ENCODE data around the gene COL13A1. TPM values are rescaled to one million over a fixed set of nuclear protein-coding genes. Genes with fewer than 3 reads are reported as not detected.

Gene COL13A1
- total RNA-seq, 4 donors from 2014 or later = 0.19 to 6.9 (median 2.4) TPM

DNA sequence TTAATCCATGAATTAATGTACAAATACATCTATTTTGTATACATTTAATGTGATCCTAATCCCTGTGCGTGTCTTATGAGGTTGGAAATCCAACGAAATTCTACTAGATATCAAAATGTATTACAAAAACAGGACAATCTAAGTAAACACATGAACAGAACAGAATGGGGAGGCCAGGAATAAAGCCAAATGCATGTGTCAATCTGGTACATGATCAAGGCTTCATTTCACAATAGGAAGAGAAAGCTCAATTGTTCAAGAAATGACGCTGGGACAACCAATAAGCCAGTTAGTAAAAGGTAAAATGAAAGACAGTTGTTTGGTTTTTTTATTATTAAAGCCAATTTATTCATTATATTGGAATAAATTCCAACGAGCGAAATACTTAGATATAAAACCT is 83.0 kb downstream of the COL13A1 start:
- Histone ChIP-seq H3K27ac (no peak overlapping the region), H3K9me3 (no peaks in the 10 kb centered on the region), H3K36me3 (peaks cover 0 to 3% of the 10 kb centered on the region in 2 donors), H3K27me3 (no peaks in the 10 kb centered on the region), H3K4me3 (no peak overlapping the region), H3K4me1 (no peaks in the 10 kb centered on the region)
- intact Hi-C loops (cut with DNase I; ENCODE audit: low total_unique reads) = no loop called here
- TF ChIP-seq POLR2A (IDR thresholded peaks at IDR 0.05) = no peak
- TF ChIP-seq, protein P1, sequence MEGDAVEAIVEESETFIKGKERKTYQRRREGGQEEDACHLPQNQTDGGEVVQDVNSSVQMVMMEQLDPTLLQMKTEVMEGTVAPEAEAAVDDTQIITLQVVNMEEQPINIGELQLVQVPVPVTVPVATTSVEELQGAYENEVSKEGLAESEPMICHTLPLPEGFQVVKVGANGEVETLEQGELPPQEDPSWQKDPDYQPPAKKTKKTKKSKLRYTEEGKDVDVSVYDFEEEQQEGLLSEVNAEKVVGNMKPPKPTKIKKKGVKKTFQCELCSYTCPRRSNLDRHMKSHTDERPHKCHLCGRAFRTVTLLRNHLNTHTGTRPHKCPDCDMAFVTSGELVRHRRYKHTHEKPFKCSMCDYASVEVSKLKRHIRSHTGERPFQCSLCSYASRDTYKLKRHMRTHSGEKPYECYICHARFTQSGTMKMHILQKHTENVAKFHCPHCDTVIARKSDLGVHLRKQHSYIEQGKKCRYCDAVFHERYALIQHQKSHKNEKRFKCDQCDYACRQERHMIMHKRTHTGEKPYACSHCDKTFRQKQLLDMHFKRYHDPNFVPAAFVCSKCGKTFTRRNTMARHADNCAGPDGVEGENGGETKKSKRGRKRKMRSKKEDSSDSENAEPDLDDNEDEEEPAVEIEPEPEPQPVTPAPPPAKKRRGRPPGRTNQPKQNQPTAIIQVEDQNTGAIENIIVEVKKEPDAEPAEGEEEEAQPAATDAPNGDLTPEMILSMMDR (IDR thresholded peaks at IDR 0.05 in 4 of 5, conservative IDR thresholded peaks at IDR 0.05 in 1 of 5) = no peak
- in situ Hi-C loops (cut with MboI; ENCODE audit: low sequenced_read_pairs in 4 of 4) = no loop called here
- ATAC-seq = no peak
- DNase-seq = no peak

DNA sequence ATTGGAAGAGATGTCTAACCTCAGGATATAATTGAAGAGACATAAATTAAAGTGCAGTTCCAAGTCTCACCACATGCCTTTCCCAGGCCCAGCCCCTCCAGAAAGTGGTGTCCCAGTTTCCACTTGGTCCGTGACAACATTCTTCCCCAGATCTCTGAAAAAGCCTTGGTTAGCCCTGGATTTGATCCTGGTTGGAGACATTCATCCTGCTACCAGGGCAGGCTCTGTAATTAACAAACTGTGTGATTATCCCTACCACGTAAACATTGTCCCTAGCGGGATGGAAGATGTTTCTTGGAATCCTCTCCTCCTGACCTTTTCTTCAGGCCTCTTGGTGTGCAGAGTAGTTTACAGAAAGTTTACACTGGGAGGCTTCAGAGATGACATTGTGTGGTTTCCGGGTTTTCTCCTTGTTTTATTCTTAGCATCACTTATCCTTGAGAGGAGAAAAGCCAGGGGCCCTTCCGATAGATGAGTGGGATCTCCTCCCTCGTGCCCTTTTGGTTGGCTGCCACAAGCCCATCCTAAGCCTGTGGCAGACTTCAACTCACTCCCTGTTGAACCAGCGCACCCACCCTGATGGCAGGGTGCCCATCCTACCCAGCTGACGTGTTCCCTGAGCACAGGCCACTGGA is 83.8 kb downstream of the COL13A1 start:
- no peak for DNase-seq
- Histone ChIP-seq H3K27me3 (no peaks in the 10 kb centered on the region), H3K27ac (no peak overlapping the region), H3K36me3 (peaks cover 0 to 3% of the 10 kb centered on the region in 2 donors), H3K4me3 (no peak overlapping the region), H3K4me1 (no peaks in the 10 kb centered on the region), H3K9me3 (no peaks in the 10 kb centered on the region)
- TF ChIP-seq, protein P1 (IDR thresholded peaks at IDR 0.05 in 4 of 5, conservative IDR thresholded peaks at IDR 0.05 in 1 of 5) = peak in 2 of 5 experiments; percentile 33 to 43
- no peak for TF ChIP-seq POLR2A (IDR thresholded peaks at IDR 0.05)
- intact Hi-C loops (cut with DNase I; ENCODE audit: low total_unique reads) (no loop called here), in situ Hi-C loops (cut with MboI; ENCODE audit: low sequenced_read_pairs in 4 of 4) (no loop called here)
- no peak for ATAC-seq

DNA sequence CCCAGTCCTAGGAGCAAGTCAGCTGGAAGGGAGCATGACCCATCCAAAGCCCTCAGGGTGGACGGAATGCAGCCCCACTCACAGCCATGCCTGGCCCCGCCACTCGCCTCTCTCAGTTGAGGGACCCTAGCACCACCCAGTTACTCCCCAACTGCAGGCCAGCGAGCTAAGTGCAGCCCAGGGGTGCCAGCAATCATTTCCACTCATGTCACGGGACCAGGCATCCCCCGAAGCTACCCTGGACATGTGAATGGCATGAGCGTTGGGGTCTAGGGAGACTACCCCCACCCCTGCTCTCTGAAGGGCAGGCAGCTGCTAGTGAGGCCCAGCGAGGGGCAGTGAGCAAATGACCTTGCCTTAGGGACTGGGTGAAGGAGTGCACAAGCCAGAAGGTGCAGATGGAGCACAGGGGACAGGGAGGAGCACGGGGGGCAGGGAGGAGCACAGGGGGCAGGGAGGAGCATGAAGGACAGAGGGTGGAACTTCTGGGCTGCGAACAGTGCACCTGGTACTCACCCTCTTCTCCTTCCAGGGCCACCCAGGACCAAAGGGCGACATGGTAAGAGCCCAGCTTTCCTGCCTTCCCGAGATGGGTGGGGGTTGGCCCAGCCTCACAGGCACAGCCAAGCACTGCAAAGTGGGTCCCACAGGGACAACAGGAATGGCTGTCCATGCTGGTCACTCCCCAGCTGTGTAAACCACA is 87.3 kb downstream of the COL13A1 start:
- in situ Hi-C loops (cut with MboI; ENCODE audit: low sequenced_read_pairs in 4 of 4) (no loop called here), intact Hi-C loops (cut with DNase I; ENCODE audit: low total_unique reads) (no loop called here)
- no peak for DNase-seq

DNA sequence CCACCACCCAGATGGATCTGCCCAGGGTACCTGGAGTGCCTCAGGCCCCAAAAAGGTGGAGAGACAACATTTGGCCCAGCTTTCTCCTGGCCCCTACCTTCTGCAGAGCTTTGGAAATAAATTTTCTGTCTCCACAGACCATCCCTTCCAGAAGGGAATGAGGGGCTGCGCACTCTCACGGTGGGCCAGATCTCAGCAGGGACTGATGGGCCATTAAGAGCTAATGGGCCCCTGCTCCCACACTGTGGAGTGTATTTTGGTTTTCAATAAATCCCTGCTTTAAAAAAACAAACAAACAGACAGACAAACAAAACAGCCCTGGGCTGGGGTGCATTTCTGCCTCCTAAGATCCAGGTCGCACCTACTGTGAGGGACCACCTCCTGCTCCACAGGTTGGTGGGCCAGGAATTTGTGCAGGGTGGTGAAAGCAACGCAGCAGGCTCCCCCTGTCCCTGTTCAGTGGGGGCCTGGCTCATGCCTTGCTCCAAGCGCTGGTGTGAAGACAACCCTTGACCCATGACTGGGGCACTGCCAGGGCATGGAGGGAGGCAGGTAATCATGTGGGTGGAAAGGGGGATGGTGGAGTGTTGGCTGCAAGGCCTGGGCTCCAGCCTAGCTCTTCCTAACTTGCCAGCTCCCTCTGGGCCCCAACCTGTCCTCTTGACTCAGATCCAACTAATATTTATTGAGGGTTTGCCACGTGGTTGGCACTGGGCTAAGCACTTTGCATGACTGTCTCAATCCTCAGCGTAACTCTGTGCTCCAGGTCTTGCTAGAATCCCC is 88.5 kb downstream of the COL13A1 start:
- in situ Hi-C loops (cut with MboI; ENCODE audit: low sequenced_read_pairs in 4 of 4) (no loop called here), intact Hi-C loops (cut with DNase I; ENCODE audit: low total_unique reads) (no loop called here)
- TF ChIP-seq, protein P1 (IDR thresholded peaks at IDR 0.05 in 4 of 5, conservative IDR thresholded peaks at IDR 0.05 in 1 of 5) = no peak
- TF ChIP-seq POLR2A (IDR thresholded peaks at IDR 0.05) = no peak
- ATAC-seq (no peak), DNase-seq (no peak)
- Histone ChIP-seq H3K27ac (no peak overlapping the region), H3K9me3 (no peaks in the 10 kb centered on the region), H3K4me3 (no peak overlapping the region), H3K27me3 (no peaks in the 10 kb centered on the region), H3K36me3 (peaks cover 0 to 3% of the 10 kb centered on the region in 2 donors), H3K4me1 (no peaks in the 10 kb centered on the region)

More for the DNA sequence above, 87.3 kb downstream of the COL13A1 start:
- Histone ChIP-seq H3K4me3 (no peak overlapping the region), H3K27me3 (no peaks in the 10 kb centered on the region), H3K4me1 (no peaks in the 10 kb centered on the region), H3K36me3 (peaks cover 0 to 3% of the 10 kb centered on the region in 2 donors), H3K9me3 (no peaks in the 10 kb centered on the region), H3K27ac (no peak overlapping the region)
- TF ChIP-seq POLR2A (IDR thresholded peaks at IDR 0.05) = no peak
- TF ChIP-seq, protein P1 (IDR thresholded peaks at IDR 0.05 in 4 of 5, conservative IDR thresholded peaks at IDR 0.05 in 1 of 5) = no peak
- no peak for ATAC-seq
